NT2/D1 (cell line): ENCODE results near the gene PCSK2.

Experiments used
- SUZ12 ChIP-seq: IDR thresholded peaks from 2 replicates; pipeline ENCODE4 v1.6.1; 2011; ENCODE audit not compliant: insufficient read length, insufficient read depth; ENCODE audit errors: extremely low read depth
- YY1 ChIP-seq: IDR thresholded peaks from 2 replicates; pipeline ENCODE4 v1.6.1; 2011; ENCODE audit not compliant: insufficient read length, insufficient read depth
- ZNF274 ChIP-seq: IDR thresholded peaks from 2 replicates; pipeline ENCODE4 v1.6.1; 2011; ENCODE audit warnings: mild to moderate bottlenecking, low read depth, low read length

GRCh38 chr20:17395729-17396128, 168.9 kb downstream of the PCSK2 start:
- TF ChIP-seq SUZ12 (no peak), YY1 (no peak), ZNF274 (no peak)
